ENCODE measurements around the gene RAP1A. TPM values are rescaled to one million over a fixed set of nuclear protein-coding genes. Genes with fewer than 3 reads are reported as not detected.

Gene RAP1A
- total and polyA plus RNA-seq, 4 donors = 14.2 to 31.4 (median 25.8) TPM

- Histone ChIP-seq H3K27me3 (ENCODE audit: control insufficient read depth in 4 of 4, insufficient read depth in 4 of 4, low read length in 3 of 4) (no peaks in the 10 kb centered on the region), H3K36me3 (ENCODE audit: control insufficient read depth in 4 of 4, insufficient read depth in 3 of 4, low read depth in 1 of 4, low read length in 3 of 4) (no peaks in the 10 kb centered on the region), H3K9ac (ENCODE audit: low read depth in 1 of 2, low read length in 2 of 2) (no peak overlapping the region), H3K4me3 (ENCODE audit: low read depth in 1 of 3, low read length in 3 of 3) (no peak overlapping the region), H3K9me3 (ENCODE audit: control insufficient read depth in 4 of 4, low read length in 3 of 4) (no peaks in the 10 kb centered on the region), H3K4me1 (ENCODE audit: control insufficient read depth in 4 of 4, insufficient read depth in 4 of 4, low read length in 3 of 4) (no peaks in the 10 kb centered on the region), H3K27ac (ENCODE audit: low read depth in 1 of 2, low read length in 2 of 2) (no peak overlapping the region)
- 51% methylated on average over 1 of the region's 1 CpG for WGBS
- no peak for TF ChIP-seq HNF4A (conservative IDR thresholded peaks at IDR 0.05)
- TF ChIP-seq TAF1 (conservative IDR thresholded peaks at IDR 0.05) = no peak
- no peak for TF ChIP-seq SP1 (IDR thresholded peaks at IDR 0.05)
- no peak for TF ChIP-seq ZBTB33 (IDR thresholded peaks at IDR 0.05)
- no peak for TF ChIP-seq JUND (IDR thresholded peaks at IDR 0.05)
- TF ChIP-seq FOXA2 (IDR thresholded peaks at IDR 0.05) = no peak
- TF ChIP-seq REST (IDR thresholded peaks at IDR 0.05) = no peak
- TF ChIP-seq GABPA (IDR thresholded peaks at IDR 0.05 in 1 of 2, conservative IDR thresholded peaks at IDR 0.05 in 1 of 2) = no peak
- no peak for DNase-seq (ENCODE audit: low spot score)
These were observed 104.3 kb downstream of the RAP1A start for GRCh38 chr1:111723871-111724270.

GRCh38 chr1:111725192-111725591, 105.6 kb downstream of the RAP1A start:
- Histone ChIP-seq H3K9ac (ENCODE audit: low read depth in 1 of 2, low read length in 2 of 2) (no peak overlapping the region), H3K36me3 (ENCODE audit: control insufficient read depth in 4 of 4, insufficient read depth in 3 of 4, low read depth in 1 of 4, low read length in 3 of 4) (no peaks in the 10 kb centered on the region), H3K4me1 (ENCODE audit: control insufficient read depth in 4 of 4, insufficient read depth in 4 of 4, low read length in 3 of 4) (no peaks in the 10 kb centered on the region), H3K9me3 (ENCODE audit: control insufficient read depth in 4 of 4, low read length in 3 of 4) (no peaks in the 10 kb centered on the region), H3K4me3 (ENCODE audit: low read depth in 1 of 3, low read length in 3 of 3) (no peak overlapping the region), H3K27ac (ENCODE audit: low read depth in 1 of 2, low read length in 2 of 2) (no peak overlapping the region), H3K27me3 (ENCODE audit: control insufficient read depth in 4 of 4, insufficient read depth in 4 of 4, low read length in 3 of 4) (no peaks in the 10 kb centered on the region)
- WGBS = 50% methylated on average over 5 of the region's 5 CpGs
- TF ChIP-seq REST (IDR thresholded peaks at IDR 0.05) = no peak
- DNase-seq (ENCODE audit: low spot score) = no peak

GRCh38 chr1:111727056-111727455, 107.5 kb downstream of the RAP1A start:
- H3K9ac ChIP-seq (ENCODE audit: low read depth in 1 of 2, low read length in 2 of 2) = no peak overlapping the region
- H3K4me1 ChIP-seq (ENCODE audit: control insufficient read depth in 4 of 4, insufficient read depth in 4 of 4, low read length in 3 of 4) = no peaks in the 10 kb centered on the region
- WGBS = 96% methylated on average over 18 of the region's 18 CpGs
- H3K4me3 ChIP-seq (ENCODE audit: low read depth in 1 of 3, low read length in 3 of 3) = no peak overlapping the region
- no peaks in the 10 kb centered on the region for H3K36me3 ChIP-seq (ENCODE audit: control insufficient read depth in 4 of 4, insufficient read depth in 3 of 4, low read depth in 1 of 4, low read length in 3 of 4)
- H3K27me3 ChIP-seq (ENCODE audit: control insufficient read depth in 4 of 4, insufficient read depth in 4 of 4, low read length in 3 of 4) = no peaks in the 10 kb centered on the region
- H3K27ac ChIP-seq (ENCODE audit: low read depth in 1 of 2, low read length in 2 of 2) = no peak overlapping the region
- no peaks in the 10 kb centered on the region for H3K9me3 ChIP-seq (ENCODE audit: control insufficient read depth in 4 of 4, low read length in 3 of 4)
- no peak for DNase-seq (ENCODE audit: low spot score)
- TF ChIP-seq RXRA (IDR thresholded peaks at IDR 0.05) (no peak), MAX (IDR thresholded peaks at IDR 0.05) (no peak), GABPA (IDR thresholded peaks at IDR 0.05 in 1 of 2, conservative IDR thresholded peaks at IDR 0.05 in 1 of 2) (no peak), TAF1 (conservative IDR thresholded peaks at IDR 0.05) (no peak), HNF4G (IDR thresholded peaks at IDR 0.05) (no peak), REST (IDR thresholded peaks at IDR 0.05) (no peak), ZBTB33 (IDR thresholded peaks at IDR 0.05) (no peak), HNF4A (conservative IDR thresholded peaks at IDR 0.05) (no peak), JUND (IDR thresholded peaks at IDR 0.05) (no peak)

Measured in liver (tissue), 9 donors.